OCI-LY7 (cell line): ENCODE results near the gene ZBTB44.

ENCODE experiments used
- CTCF ChIP-seq: fragments of 200-600 bp; sonication (generic); conservative IDR thresholded peaks from 2 replicates; pipeline ENCODE4 v1.5.1; 2014; ENCODE audit warnings: mild to moderate bottlenecking, antibody characterized with exemption, low read length, moderate library complexity, mixed read lengths
- EZH2phosphoT487 ChIP-seq: fragments of 200-600 bp; sonication (generic); IDR thresholded peaks from 2 replicates; pipeline ENCODE4 v1.6.1; 2018; ENCODE audit warnings: low read depth, borderline replicate concordance, mild to moderate bottlenecking, mixed run types, antibody characterized with exemption, low read length, moderate library complexity, mixed read lengths

- TF ChIP-seq CTCF = no peak
- no peak for TF ChIP-seq EZH2phosphoT487
Measured at GRCh38 chr11:130197386-130198035, 117.2 kb downstream of the ZBTB44 start.
